ENCODE results near the gene CD300A.

GRCh38 chr17:74493331-74493833, 26.9 kb downstream of the CD300A start:
- TF ChIP-seq CTCF (IDR thresholded peaks at IDR 0.05; ENCODE audit: low read depth, low read length), result peak; percentile 79
- no peak for TF ChIP-seq EZH2phosphoT487 (IDR thresholded peaks at IDR 0.05; ENCODE audit: low read depth)
